PFSK-1 (cell line): ENCODE data around the gene STX3. TPM values are rescaled to one million over a fixed set of nuclear protein-coding genes. Genes with fewer than 3 reads are reported as not detected.

ENCODE experiments used
- FOXP2 ChIP-seq: optimal IDR thresholded peaks from 2 replicates; pipeline ENCODE3; 2011; ENCODE audit warnings: borderline replicate concordance, control low read depth, inconsistent platforms; ENCODE audit not compliant: insufficient read depth; ENCODE audit errors: extremely low read length, extremely low read depth
- POLR2AphosphoS5 ChIP-seq: IDR thresholded peaks from 2 replicates; pipeline ENCODE4 v1.6.1; 2012; ENCODE audit warnings: low read depth, mild to moderate bottlenecking, control low read depth, low read length, moderate library complexity
- REST ChIP-seq, 2 experiments: IDR thresholded peaks; 2 replicates each; pipeline versions ENCODE4 v1.6.1 to v1.8.0; 2011 to 2012; ENCODE audit warnings: low read depth in 2 of 2, low read length in 2 of 2, control low read depth in 1 of 2, inconsistent platforms in 1 of 2, mild to moderate bottlenecking in 1 of 2, moderate library complexity in 1 of 2; ENCODE audit not compliant: insufficient read depth in 1 of 2
- SIN3A ChIP-seq: IDR thresholded peaks from 2 replicates; pipeline ENCODE4 v1.6.1; 2012; ENCODE audit warnings: mild to moderate bottlenecking, low read length, moderate library complexity, borderline replicate concordance; ENCODE audit not compliant: insufficient read depth
- TAF1 ChIP-seq: IDR thresholded peaks from 2 replicates; pipeline ENCODE4 v1.6.1; 2012; ENCODE audit warnings: low read length, control low read depth, borderline replicate concordance; ENCODE audit not compliant: insufficient read depth
- polyA plus RNA-seq: library from polyadenylated mRNA; unstranded; fragments of >200 nt; gene quantifications from one replicate; pipeline ENCODE4 v1.2.1, GENCODE V29; 2012; ENCODE audit warnings: low read depth, missing spikeins; ENCODE audit not compliant: insufficient read length

Gene STX3
- polyA plus RNA-seq = 19.3 TPM

- TF ChIP-seq SIN3A (0 out of 2 replicates have a peak, but pooled peaks have one; percentile 37), TAF1 (no peak)
Measured at GRCh38 chr11:59754859-59755700, at the start of gene STX3. Gene STX3 (plus strand): TSS chr11:59755376. CDS start chr11:59755606, 230 bp downstream.

- TF ChIP-seq FOXP2 (no peak), POLR2AphosphoS5 (no peak), SIN3A (no peak), REST (IDR thresholded peaks at IDR 0.05; ENCODE audit: insufficient read depth in 1 of 2, low read depth in 2 of 2, low read length in 2 of 2) (no peak), TAF1 (no peak)
Measured at GRCh38 chr11:59706518-59707285, 48.5 kb upstream of the STX3 start.

GRCh38 chr11:59707371-59707770, 47.8 kb upstream of the STX3 start:
- TF ChIP-seq FOXP2 = no peak
- no peak for TF ChIP-seq REST (IDR thresholded peaks at IDR 0.05; ENCODE audit: insufficient read depth in 1 of 2, low read depth in 2 of 2, low read length in 2 of 2)
- no peak for TF ChIP-seq TAF1
- no peak for TF ChIP-seq SIN3A

GRCh38 chr11:59708537-59708936, 46.6 kb upstream of the STX3 start:
- TF ChIP-seq POLR2AphosphoS5 (no peak), FOXP2 (no peak), TAF1 (no peak), REST (IDR thresholded peaks at IDR 0.05; ENCODE audit: insufficient read depth in 1 of 2, low read depth in 2 of 2, low read length in 2 of 2) (no peak), SIN3A (no peak)

- TF ChIP-seq REST (IDR thresholded peaks at IDR 0.05; ENCODE audit: insufficient read depth in 1 of 2, low read depth in 2 of 2, low read length in 2 of 2) (no peak), TAF1 (no peak), SIN3A (no peak), FOXP2 (no peak), POLR2AphosphoS5 (no peak)
Measured at GRCh38 chr11:59710136-59710847, 44.9 kb upstream of the STX3 start.
